H9 (cell line): Measurements from ENCODE around the gene RIMBP2. TPM values are rescaled to one million over a fixed set of nuclear protein-coding genes. Genes with fewer than 3 reads are reported as not detected.

Experiments used
- DNase-seq: peaks from one replicate; pipeline ENCODE4 v3.0.0-alpha.2; 2017
- H2AFZ ChIP-seq: one replicate; pipeline ENCODE4 v1.6.1; 2013; ENCODE audit warnings: mild to moderate bottlenecking, low read length, control low read depth, moderate library complexity
- H2AK5ac ChIP-seq: 2 replicates; pipeline ENCODE4 v1.6.1; 2013; ENCODE audit warnings: low read length, control low read depth, mixed read lengths; ENCODE audit not compliant: insufficient read length
- H2BK120ac ChIP-seq: one replicate; pipeline ENCODE4 v1.6.1; 2013; ENCODE audit warnings: low read depth, mild to moderate bottlenecking, low read length, control low read depth, inconsistent platforms; ENCODE audit not compliant: poor library complexity, severe bottlenecking
- H2BK12ac ChIP-seq: 2 replicates; pipeline ENCODE4 v1.6.1; 2013; ENCODE audit warnings: low read length, control low read depth, mixed read lengths, low read depth; ENCODE audit not compliant: insufficient read length
- H2BK15ac ChIP-seq: 2 replicates; pipeline ENCODE4 v1.6.1; 2013; ENCODE audit warnings: low read depth, low read length, control low read depth
- H2BK20ac ChIP-seq: one replicate; pipeline ENCODE4 v1.6.1; 2013; ENCODE audit warnings: low read depth, mild to moderate bottlenecking, low read length, control low read depth, inconsistent platforms; ENCODE audit not compliant: poor library complexity, severe bottlenecking
- H2BK5ac ChIP-seq: 2 replicates; pipeline ENCODE4 v1.6.1; 2013; ENCODE audit warnings: low read length, control low read depth, mixed read lengths; ENCODE audit not compliant: insufficient read length
- H3K14ac ChIP-seq: 2 replicates; pipeline ENCODE4 v1.6.1; 2013; ENCODE audit warnings: low read length, control low read depth; ENCODE audit not compliant: insufficient read depth
- H3K18ac ChIP-seq: 2 replicates; pipeline ENCODE4 v1.6.1; 2013; ENCODE audit warnings: low read depth, mild to moderate bottlenecking, mixed read lengths, low read length, control low read depth; ENCODE audit not compliant: insufficient read length
- H3K23ac ChIP-seq: 2 replicates; pipeline ENCODE4 v1.6.1; 2013; ENCODE audit warnings: low read length, control low read depth, mixed read lengths, low read depth; ENCODE audit not compliant: insufficient read length
- H3K23me2 ChIP-seq: 2 replicates; pipeline ENCODE4 v1.6.1; 2013; ENCODE audit warnings: low read depth, mild to moderate bottlenecking, mixed read lengths, low read length, control low read depth; ENCODE audit not compliant: insufficient read length, poor library complexity, severe bottlenecking
- H3K27ac ChIP-seq: 2 replicates; pipeline ENCODE4 v1.5.1; 2013; ENCODE audit warnings: low read length, control low read depth, mixed read lengths, low read depth; ENCODE audit not compliant: insufficient read length
- H3K27me3 ChIP-seq: 2 replicates; pipeline ENCODE4 v1.6.1; 2013; ENCODE audit warnings: low read length, control low read depth, inconsistent platforms; ENCODE audit not compliant: insufficient read depth
- H3K4ac ChIP-seq: 2 replicates; pipeline ENCODE4 v1.6.1; 2013; ENCODE audit warnings: low read depth, mild to moderate bottlenecking, control low read depth, inconsistent platforms, low read length, moderate library complexity
- H3K4me1 ChIP-seq: 2 replicates; pipeline ENCODE4 v1.6.1; 2013; ENCODE audit warnings: low read length, control low read depth, inconsistent platforms; ENCODE audit not compliant: insufficient read depth
- H3K4me2 ChIP-seq: 2 replicates; pipeline ENCODE4 v1.6.1; 2013; ENCODE audit warnings: low read length, control low read depth, mixed read lengths; ENCODE audit not compliant: insufficient read length, insufficient read depth
- H3K56ac ChIP-seq: 2 replicates; pipeline ENCODE4 v1.6.1; 2013; ENCODE audit warnings: low read depth, mild to moderate bottlenecking, mixed read lengths, low read length, control low read depth; ENCODE audit not compliant: insufficient read length
- H3K79me1 ChIP-seq: 2 replicates; pipeline ENCODE4 v1.6.1; 2013; ENCODE audit warnings: low read depth, mild to moderate bottlenecking, moderate library complexity, low read length, control low read depth, inconsistent platforms; ENCODE audit not compliant: insufficient read depth, poor library complexity, severe bottlenecking
- H3K79me2 ChIP-seq: 2 replicates; pipeline ENCODE4 v1.6.1; 2013; ENCODE audit warnings: low read length, control low read depth, inconsistent platforms; ENCODE audit not compliant: insufficient read depth
- H3K9ac ChIP-seq: 2 replicates; pipeline ENCODE4 v1.6.1; 2013; ENCODE audit warnings: low read length, control low read depth, mixed read lengths; ENCODE audit not compliant: insufficient read length; ENCODE audit errors: extremely low read depth
- H3K9me3 ChIP-seq: one replicate; pipeline ENCODE4 v1.6.1; 2013; ENCODE audit warnings: low read depth, low read length, inconsistent platforms; ENCODE audit not compliant: control insufficient read depth
- H3T11ph ChIP-seq: one replicate; pipeline ENCODE4 v1.6.1; 2013; ENCODE audit warnings: mild to moderate bottlenecking, low read length, control low read depth, inconsistent platforms
- H4K20me1 ChIP-seq: one replicate; pipeline ENCODE4 v1.6.1; 2013; ENCODE audit not compliant: control insufficient read depth, insufficient read length, insufficient read depth
- H4K5ac ChIP-seq: 2 replicates; pipeline ENCODE4 v1.6.1; 2013; ENCODE audit warnings: low read depth, mild to moderate bottlenecking, mixed read lengths, low read length, control low read depth; ENCODE audit not compliant: insufficient read length
- H4K8ac ChIP-seq: replicated peaks from 2 replicates; pipeline ENCODE4 v1.6.1; 2013; ENCODE audit warnings: low read length, control low read depth, mixed read lengths, low read depth; ENCODE audit not compliant: insufficient read length
- H4K91ac ChIP-seq: 2 replicates; pipeline ENCODE4 v1.6.1; 2013; ENCODE audit warnings: low read depth, mild to moderate bottlenecking, moderate library complexity, mixed read lengths, low read length, control low read depth; ENCODE audit not compliant: insufficient read length
- H3K27ac Mint-ChIP-seq, 3 experiments: 2 replicates in 2 of 3; 3 replicates in 1 of 3; pipeline ENCODE4 v1.8.0; 2020 to 2021; ENCODE audit warnings: mixed read lengths in 3 of 3, mild to moderate bottlenecking in 1 of 3, moderate library complexity in 1 of 3
- H3K27me3 Mint-ChIP-seq: 2 replicates; pipeline ENCODE4 v1.8.0; 2021; ENCODE audit warnings: low read depth, mild to moderate bottlenecking, moderate library complexity, mixed read lengths
- H3K36me3 Mint-ChIP-seq, 3 experiments: 2 replicates in 2 of 3; 3 replicates in 1 of 3; pipeline ENCODE4 v1.8.0; 2020 to 2021; ENCODE audit warnings: low read depth in 3 of 3, mixed read lengths in 3 of 3; ENCODE audit not compliant: insufficient read depth in 1 of 3
- H3K4me1 Mint-ChIP-seq, 2 experiments: 2 replicates each; pipeline ENCODE4 v1.8.0; 2020; ENCODE audit warnings: mixed read lengths in 2 of 2
- H3K4me3 Mint-ChIP-seq, 2 experiments: 2 replicates in 1 of 2; 3 replicates in 1 of 2; pipeline ENCODE4 v1.8.0; 2020 to 2021; ENCODE audit warnings: mild to moderate bottlenecking in 2 of 2, mixed read lengths in 2 of 2, moderate library complexity in 1 of 2
- H3K9me3 Mint-ChIP-seq, 2 experiments: 2 replicates in 1 of 2; 3 replicates in 1 of 2; pipeline ENCODE4 v1.8.0; 2020; ENCODE audit warnings: mild to moderate bottlenecking in 2 of 2, mixed read lengths in 2 of 2, moderate library complexity in 1 of 2
- total RNA-seq: library from RNA; stranded (reverse); gene quantifications from 2 replicates; pipeline ENCODE4 v1.2.1, GENCODE V29; 2021
- TF ChIP-seq, protein P1 (sequence below): fragments of 200-600 bp; sonication (generic); conservative IDR thresholded peaks from 3 replicates; pipeline ENCODE4 v1.8.0; 2021; ENCODE audit warnings: antibody characterized with exemption, mild to moderate bottlenecking

Gene RIMBP2
- total RNA-seq, 1 experiment from 2014 or later: 0.70 TPM

DNA sequence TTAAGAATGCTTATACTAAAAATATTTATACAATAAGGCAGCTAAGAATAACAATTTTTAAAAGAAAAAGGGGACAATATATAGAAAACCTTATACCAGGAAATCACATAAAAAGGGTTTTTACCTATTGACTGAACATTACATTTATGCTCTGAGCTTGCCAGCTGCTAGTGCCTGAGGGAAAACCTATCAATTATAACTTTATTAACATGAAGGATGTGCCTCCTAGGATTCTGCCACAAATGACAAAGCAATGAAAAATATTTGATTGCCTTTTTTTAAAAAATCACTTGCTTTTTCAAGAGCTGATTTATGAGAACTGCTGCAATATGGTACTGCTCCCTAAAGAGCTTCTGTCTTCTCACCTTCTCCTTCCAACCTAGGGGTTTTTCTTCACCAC is 185.7 kb downstream of the RIMBP2 start:
- no peaks in the 10 kb centered on the region for H3K27me3 ChIP-seq
- no peak overlapping the region for H2AFZ ChIP-seq
- no peaks in the 10 kb centered on the region for H3K79me2 ChIP-seq
- H3K27ac ChIP-seq: no peak overlapping the region
- H3K56ac ChIP-seq: no peak overlapping the region
- no peak overlapping the region for H3K18ac ChIP-seq
- no peaks in the 10 kb centered on the region for H4K20me1 ChIP-seq
- H3K4me1 ChIP-seq: no peaks in the 10 kb centered on the region
- Mint-ChIP-seq H3K4me3 (no peak overlapping the region), H3K9me3 (no peaks in the 10 kb centered on the region; a peak in 1 of 5 replicates), H3K27me3 (peaks cover 11% of the 10 kb centered on the region), H3K27ac (no peak overlapping the region), H3K36me3 (no peaks in the 10 kb centered on the region), H3K4me1 (no peaks in the 10 kb centered on the region)
- H2BK15ac ChIP-seq: no peak overlapping the region
- H4K5ac ChIP-seq: no peak overlapping the region
- no peak overlapping the region for H2BK5ac ChIP-seq
- no peak overlapping the region for H2BK12ac ChIP-seq
- no peak overlapping the region for H3K14ac ChIP-seq
- H3T11ph ChIP-seq: no peak overlapping the region
- H3K23ac ChIP-seq: no peak overlapping the region
- no peak overlapping the region for H2AK5ac ChIP-seq
- no peak overlapping the region for H3K4me2 ChIP-seq
- H4K91ac ChIP-seq: no peak overlapping the region
- H4K8ac ChIP-seq: no peak overlapping the region
- no peak for DNase-seq
- no peaks in the 10 kb centered on the region for H3K9me3 ChIP-seq
- no peak overlapping the region for H3K9ac ChIP-seq
- no peaks in the 10 kb centered on the region for H3K79me1 ChIP-seq
- H3K23me2 ChIP-seq: no peaks in the 10 kb centered on the region
- no peak overlapping the region for H2BK120ac ChIP-seq
- TF ChIP-seq, protein P1, sequence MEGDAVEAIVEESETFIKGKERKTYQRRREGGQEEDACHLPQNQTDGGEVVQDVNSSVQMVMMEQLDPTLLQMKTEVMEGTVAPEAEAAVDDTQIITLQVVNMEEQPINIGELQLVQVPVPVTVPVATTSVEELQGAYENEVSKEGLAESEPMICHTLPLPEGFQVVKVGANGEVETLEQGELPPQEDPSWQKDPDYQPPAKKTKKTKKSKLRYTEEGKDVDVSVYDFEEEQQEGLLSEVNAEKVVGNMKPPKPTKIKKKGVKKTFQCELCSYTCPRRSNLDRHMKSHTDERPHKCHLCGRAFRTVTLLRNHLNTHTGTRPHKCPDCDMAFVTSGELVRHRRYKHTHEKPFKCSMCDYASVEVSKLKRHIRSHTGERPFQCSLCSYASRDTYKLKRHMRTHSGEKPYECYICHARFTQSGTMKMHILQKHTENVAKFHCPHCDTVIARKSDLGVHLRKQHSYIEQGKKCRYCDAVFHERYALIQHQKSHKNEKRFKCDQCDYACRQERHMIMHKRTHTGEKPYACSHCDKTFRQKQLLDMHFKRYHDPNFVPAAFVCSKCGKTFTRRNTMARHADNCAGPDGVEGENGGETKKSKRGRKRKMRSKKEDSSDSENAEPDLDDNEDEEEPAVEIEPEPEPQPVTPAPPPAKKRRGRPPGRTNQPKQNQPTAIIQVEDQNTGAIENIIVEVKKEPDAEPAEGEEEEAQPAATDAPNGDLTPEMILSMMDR: no peak
- no peak overlapping the region for H2BK20ac ChIP-seq
- H3K4ac ChIP-seq: no peak overlapping the region
